Liver (tissue), 3 donors: ENCODE results near the gene MACROD1.

Experiments
- CTCF ChIP-seq: fragments of 150-350 bp; IDR thresholded peaks from 2 replicates; pipeline ENCODE4 v1.5.1; 2017; ENCODE audit warnings: improper control_type of control experiment, low read depth, low read length; ENCODE audit not compliant: missing input control
- NR2F2 ChIP-seq: IDR thresholded peaks from 2 replicates; pipeline ENCODE4 v1.6.1; 2016; ENCODE audit warnings: antibody characterized with exemption
- RAD21 ChIP-seq, 2 donors: IDR thresholded peaks; 2 replicates each; pipeline ENCODE4 v1.6.1; 2016; ENCODE audit warnings: antibody characterized with exemption in 2 of 2, mild to moderate bottlenecking in 2 of 2
- TF ChIP-seq, protein P1 (sequence below): IDR thresholded peaks from 2 replicates; pipeline ENCODE4 v1.6.1; 2016; ENCODE audit warnings: antibody characterized with exemption, mild to moderate bottlenecking
- donor health status: healthy.
- donor health status: healthy.

GRCh38 chr11:64131683-64132190 lies 34.2 kb downstream of the MACROD1 start:
- TF ChIP-seq RAD21 (IDR thresholded peaks at IDR 0.05) (no peak), CTCF (no peak), NR2F2 (no peak)
- TF ChIP-seq, protein P1, sequence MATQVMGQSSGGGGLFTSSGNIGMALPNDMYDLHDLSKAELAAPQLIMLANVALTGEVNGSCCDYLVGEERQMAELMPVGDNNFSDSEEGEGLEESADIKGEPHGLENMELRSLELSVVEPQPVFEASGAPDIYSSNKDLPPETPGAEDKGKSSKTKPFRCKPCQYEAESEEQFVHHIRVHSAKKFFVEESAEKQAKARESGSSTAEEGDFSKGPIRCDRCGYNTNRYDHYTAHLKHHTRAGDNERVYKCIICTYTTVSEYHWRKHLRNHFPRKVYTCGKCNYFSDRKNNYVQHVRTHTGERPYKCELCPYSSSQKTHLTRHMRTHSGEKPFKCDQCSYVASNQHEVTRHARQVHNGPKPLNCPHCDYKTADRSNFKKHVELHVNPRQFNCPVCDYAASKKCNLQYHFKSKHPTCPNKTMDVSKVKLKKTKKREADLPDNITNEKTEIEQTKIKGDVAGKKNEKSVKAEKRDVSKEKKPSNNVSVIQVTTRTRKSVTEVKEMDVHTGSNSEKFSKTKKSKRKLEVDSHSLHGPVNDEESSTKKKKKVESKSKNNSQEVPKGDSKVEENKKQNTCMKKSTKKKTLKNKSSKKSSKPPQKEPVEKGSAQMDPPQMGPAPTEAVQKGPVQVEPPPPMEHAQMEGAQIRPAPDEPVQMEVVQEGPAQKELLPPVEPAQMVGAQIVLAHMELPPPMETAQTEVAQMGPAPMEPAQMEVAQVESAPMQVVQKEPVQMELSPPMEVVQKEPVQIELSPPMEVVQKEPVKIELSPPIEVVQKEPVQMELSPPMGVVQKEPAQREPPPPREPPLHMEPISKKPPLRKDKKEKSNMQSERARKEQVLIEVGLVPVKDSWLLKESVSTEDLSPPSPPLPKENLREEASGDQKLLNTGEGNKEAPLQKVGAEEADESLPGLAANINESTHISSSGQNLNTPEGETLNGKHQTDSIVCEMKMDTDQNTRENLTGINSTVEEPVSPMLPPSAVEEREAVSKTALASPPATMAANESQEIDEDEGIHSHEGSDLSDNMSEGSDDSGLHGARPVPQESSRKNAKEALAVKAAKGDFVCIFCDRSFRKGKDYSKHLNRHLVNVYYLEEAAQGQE = no peak
